ENCODE measurements around the gene PALM2AKAP2. TPM values are rescaled to one million over a fixed set of nuclear protein-coding genes. Genes with fewer than 3 reads are reported as not detected.

The PALM2AKAP2 gene
- 9.7 and 15.6 TPM in 2 replicates for total RNA-seq

DNA sequence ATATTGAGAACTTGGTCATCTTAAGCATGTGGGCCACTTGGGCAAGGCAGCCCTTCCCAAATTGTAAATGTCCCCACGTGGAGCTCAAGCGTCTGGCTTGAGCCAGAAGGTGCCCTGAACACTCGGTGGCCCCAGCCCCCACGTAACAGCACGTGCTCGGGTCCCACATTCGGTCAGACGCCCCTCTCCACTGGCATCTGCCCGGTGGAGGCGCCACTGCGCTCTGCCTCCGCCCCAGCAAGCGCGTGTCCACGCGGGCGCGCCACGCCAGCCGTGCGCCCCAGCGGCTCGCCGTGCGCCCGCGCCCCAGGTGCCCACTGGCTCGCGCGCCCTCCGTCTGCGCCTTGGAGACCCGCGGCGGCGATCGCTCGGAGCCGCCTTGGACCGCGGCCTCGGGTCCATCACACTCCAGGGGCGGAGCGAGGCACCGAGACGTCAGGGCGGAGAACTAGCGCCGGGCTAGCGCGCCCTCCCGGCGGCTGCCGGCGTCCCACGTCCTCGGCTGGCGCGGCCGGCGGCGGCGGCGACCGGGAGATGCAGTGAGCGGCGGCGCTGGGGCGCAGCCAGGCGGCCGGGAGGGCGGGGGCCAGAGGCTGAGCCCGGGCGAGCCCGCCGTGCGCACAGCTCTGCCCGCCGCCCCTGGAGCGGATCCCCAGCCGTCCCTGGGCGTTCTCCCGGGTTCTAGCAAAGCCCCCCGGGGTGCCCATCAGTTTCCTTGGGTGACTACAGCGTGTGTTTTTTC lies at the start of gene PALM2AKAP2:
Gene PALM2AKAP2 (plus strand): TSS at position 488 of the 742 bp plus-strand sequence. CDS start 291 bp downstream, outside the sequence.

Data from smooth muscle cell of bladder (primary cell).